Breast epithelium (tissue), 4 donors: ENCODE measurements around the gene MAOB. TPM values are rescaled to one million over a fixed set of nuclear protein-coding genes. Genes with fewer than 3 reads are reported as not detected.

Source experiments
- DNase-seq, 2 donors: peaks; one replicate each; pipeline ENCODE4 v3.0.0-alpha.2; 2019; ENCODE audit warnings: low spot score in 2 of 2
- H3K27ac ChIP-seq, 2 donors: fragments of 200-600 bp; sonication (generic) in 1 of 2; one replicate each; pipeline ENCODE4 v1.5.1; 2016 to 2019; ENCODE audit warnings: mild to moderate bottlenecking in 1 of 2
- H3K27me3 ChIP-seq, 2 donors: fragments of 200-600 bp; sonication (generic) in 1 of 2; one replicate each; pipeline versions ENCODE4 v1.5.1 to v1.6.0; 2017 to 2019; ENCODE audit warnings: control low read depth in 1 of 2, mild to moderate bottlenecking in 1 of 2
- H3K36me3 ChIP-seq: fragments of 200-600 bp; one replicate; pipeline ENCODE4 v1.5.1; 2019
- H3K4me1 ChIP-seq, 2 donors: fragments of 200-600 bp; sonication (generic); one replicate each; pipeline ENCODE4 v1.5.1; 2016 to 2019; ENCODE audit warnings: control low read depth in 1 of 2
- H3K4me3 ChIP-seq, 3 donors: fragments of 200-600 bp; sonication (generic); 1 replicate in 2 of 3; 2 replicates in 1 of 3; pipeline ENCODE4 v1.5.1; 2016 to 2019; ENCODE audit warnings: mild to moderate bottlenecking in 3 of 3, moderate library complexity in 2 of 3
- H3K9me3 ChIP-seq, 2 donors: fragments of 200-600 bp; sonication (generic) in 1 of 2; one replicate each; pipeline ENCODE4 v1.5.1; 2016 to 2019; ENCODE audit warnings: control low read depth in 1 of 2
- POLR2A ChIP-seq: fragments of 450-650 bp; IDR thresholded peaks from one replicate; pipeline ENCODE4 v1.6.1; 2016; ENCODE audit warnings: antibody characterized with exemption, mild to moderate bottlenecking, moderate library complexity
- POLR2AphosphoS5 ChIP-seq, 3 donors: sonication (generic); formaldehyde crosslinking; IDR thresholded peaks; one replicate each; pipeline ENCODE4 v1.6.1; 2017; ENCODE audit warnings: antibody characterized with exemption in 3 of 3
- intact Hi-C: fragments of 100-400 bp; cut with DNase I; formaldehyde crosslinking; loops from one replicate; pipeline ENCODE4 v1.15.1; 2023; ENCODE audit warnings: low total_unique reads
- total RNA-seq, 3 donors: library from RNA; depleted of rRNA; stranded (reverse); fragments of >200 nt; gene quantifications; one replicate each; pipeline ENCODE4 v1.1.0, GENCODE V29; 2016
- TF ChIP-seq, protein P1 (sequence below), 3 donors: fragments of 450-650 bp; IDR thresholded peaks; one replicate each; pipeline ENCODE4 v1.5.1; 2016 to 2017; ENCODE audit warnings: antibody characterized with exemption in 3 of 3, mild to moderate bottlenecking in 3 of 3, moderate library complexity in 3 of 3

MAOB gene
- total RNA-seq, 3 donors from 2014 or later = 42.0 to 46.0 (median 43.7) TPM

DNA sequence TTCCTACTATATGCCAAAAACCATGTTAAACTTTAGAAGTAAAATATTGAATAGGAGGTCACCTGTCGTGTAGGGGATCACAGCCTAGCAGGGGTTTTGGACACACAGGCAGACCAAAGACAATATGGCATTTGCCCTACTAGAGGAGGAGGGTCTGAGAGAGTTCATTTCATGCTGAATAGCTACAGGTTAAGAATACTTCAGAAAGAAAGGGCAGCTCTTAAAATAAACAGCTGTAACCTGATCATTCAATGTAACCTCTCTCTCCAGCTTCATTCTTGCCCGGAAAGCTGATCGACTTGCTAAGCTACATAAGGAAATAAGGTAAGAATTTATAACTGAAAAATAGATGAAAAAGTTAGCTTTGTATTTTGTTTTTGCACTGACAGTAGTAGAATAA, 146.3 kb downstream of the MAOB start:
- Histone ChIP-seq H3K36me3 (no peaks in the 10 kb centered on the region), H3K4me3 (no peak overlapping the region), H3K27ac (no peak overlapping the region), H3K27me3 (peaks cover 0 to 35% of the 10 kb centered on the region in 2 donors), H3K4me1 (no peaks in the 10 kb centered on the region), H3K9me3 (no peaks in the 10 kb centered on the region)
- DNase-seq = no peak
- intact Hi-C loops = no loop called here
- TF ChIP-seq POLR2AphosphoS5 (IDR thresholded peaks at IDR 0.05) = no peak

DNA sequence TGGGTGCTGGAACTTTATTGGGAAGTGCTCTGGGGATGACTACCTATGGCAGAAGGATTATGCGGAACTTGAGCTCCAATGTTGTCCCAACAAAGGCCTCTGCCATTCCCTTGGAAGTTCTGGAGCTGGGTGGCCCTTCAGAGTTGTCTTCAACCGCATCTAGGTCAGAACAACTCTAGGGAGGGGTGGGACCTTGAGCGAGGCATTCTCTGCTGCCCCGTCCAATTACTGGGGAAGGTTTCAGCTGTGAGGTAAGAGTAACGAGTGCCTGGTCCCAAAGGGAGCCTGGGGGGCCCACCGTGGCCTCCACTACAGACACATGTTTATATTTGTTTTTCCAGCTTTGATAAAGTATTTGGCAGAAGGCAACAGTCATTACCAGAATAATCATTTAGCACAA, 146.7 kb downstream of the MAOB start:
- H3K4me1 ChIP-seq = no peaks in the 10 kb centered on the region
- intact Hi-C loops = no loop called here

DNA sequence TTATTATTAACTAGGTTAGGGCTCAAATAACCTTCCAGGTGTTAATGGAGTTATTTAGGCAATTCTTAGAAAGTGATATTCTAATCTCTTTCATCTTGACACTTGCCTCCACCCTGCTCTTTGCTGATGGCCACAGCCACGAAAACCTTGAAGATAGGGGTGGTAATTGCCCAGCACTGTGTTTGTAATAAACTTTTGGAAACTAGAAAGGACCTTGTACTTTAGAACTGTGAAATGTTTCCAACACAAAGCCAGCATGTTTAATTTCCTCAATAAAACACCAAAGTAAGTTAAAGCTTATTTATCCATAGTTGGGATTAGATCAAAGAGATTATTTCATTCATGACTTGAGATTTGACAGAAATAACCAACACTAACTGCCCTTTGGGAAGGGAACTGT, 147.8 kb downstream of the MAOB start:
- no peak for DNase-seq
- no peak for TF ChIP-seq POLR2A
- TF ChIP-seq POLR2AphosphoS5 (IDR thresholded peaks at IDR 0.05) = no peak
- TF ChIP-seq, protein P1, sequence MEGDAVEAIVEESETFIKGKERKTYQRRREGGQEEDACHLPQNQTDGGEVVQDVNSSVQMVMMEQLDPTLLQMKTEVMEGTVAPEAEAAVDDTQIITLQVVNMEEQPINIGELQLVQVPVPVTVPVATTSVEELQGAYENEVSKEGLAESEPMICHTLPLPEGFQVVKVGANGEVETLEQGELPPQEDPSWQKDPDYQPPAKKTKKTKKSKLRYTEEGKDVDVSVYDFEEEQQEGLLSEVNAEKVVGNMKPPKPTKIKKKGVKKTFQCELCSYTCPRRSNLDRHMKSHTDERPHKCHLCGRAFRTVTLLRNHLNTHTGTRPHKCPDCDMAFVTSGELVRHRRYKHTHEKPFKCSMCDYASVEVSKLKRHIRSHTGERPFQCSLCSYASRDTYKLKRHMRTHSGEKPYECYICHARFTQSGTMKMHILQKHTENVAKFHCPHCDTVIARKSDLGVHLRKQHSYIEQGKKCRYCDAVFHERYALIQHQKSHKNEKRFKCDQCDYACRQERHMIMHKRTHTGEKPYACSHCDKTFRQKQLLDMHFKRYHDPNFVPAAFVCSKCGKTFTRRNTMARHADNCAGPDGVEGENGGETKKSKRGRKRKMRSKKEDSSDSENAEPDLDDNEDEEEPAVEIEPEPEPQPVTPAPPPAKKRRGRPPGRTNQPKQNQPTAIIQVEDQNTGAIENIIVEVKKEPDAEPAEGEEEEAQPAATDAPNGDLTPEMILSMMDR (IDR thresholded peaks at IDR 0.05) = no peak
- H3K27ac ChIP-seq = no peak overlapping the region
- H3K9me3 ChIP-seq = no peaks in the 10 kb centered on the region
- no peaks in the 10 kb centered on the region for H3K4me1 ChIP-seq
- intact Hi-C loops = no loop called here
- H3K36me3 ChIP-seq = no peaks in the 10 kb centered on the region
- no peak overlapping the region for H3K4me3 ChIP-seq
- H3K27me3 ChIP-seq = peaks cover 0 to 37% of the 10 kb centered on the region in 2 donors

More for the DNA sequence above, 146.7 kb downstream of the MAOB start:
- Histone ChIP-seq H3K36me3 (no peaks in the 10 kb centered on the region), H3K4me3 (no peak overlapping the region), H3K27me3 (peaks cover 0 to 35% of the 10 kb centered on the region in 2 donors), H3K9me3 (no peaks in the 10 kb centered on the region), H3K27ac (no peak overlapping the region)
- DNase-seq = no peak
- TF ChIP-seq POLR2A = no peak
- TF ChIP-seq, protein P1 (IDR thresholded peaks at IDR 0.05) = no peak
- TF ChIP-seq POLR2AphosphoS5 (IDR thresholded peaks at IDR 0.05) = no peak

DNA sequence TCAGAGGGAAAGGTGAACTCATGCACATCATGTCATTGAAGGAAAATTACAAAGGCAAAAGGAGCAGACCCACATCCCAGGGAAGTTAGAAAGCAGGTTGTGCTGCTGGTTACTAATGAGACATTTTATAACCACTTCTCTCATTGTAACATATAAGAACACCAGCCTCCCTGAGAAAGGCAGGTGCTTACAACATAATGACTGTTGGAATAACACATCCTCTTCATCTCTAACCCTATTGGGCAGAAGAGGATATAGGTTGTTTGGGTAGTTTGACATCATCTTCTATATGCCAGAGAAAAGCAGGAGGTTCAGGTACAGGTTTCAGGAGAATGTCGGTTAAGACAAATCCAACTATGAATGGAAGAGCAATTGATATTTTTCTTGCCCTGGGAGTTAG, 148.6 kb downstream of the MAOB start:
- H3K9me3 ChIP-seq = no peaks in the 10 kb centered on the region
- no peaks in the 10 kb centered on the region for H3K4me1 ChIP-seq
- H3K27ac ChIP-seq = no peak overlapping the region
- intact Hi-C loops = no loop called here
- no peaks in the 10 kb centered on the region for H3K36me3 ChIP-seq
- no peak for DNase-seq
- no peak overlapping the region for H3K4me3 ChIP-seq
- TF ChIP-seq POLR2A (no peak), POLR2AphosphoS5 (IDR thresholded peaks at IDR 0.05) (no peak)
- TF ChIP-seq, protein P1 (IDR thresholded peaks at IDR 0.05) = no peak
- peaks cover 0 to 43% of the 10 kb centered on the region in 2 donors for H3K27me3 ChIP-seq

DNA sequence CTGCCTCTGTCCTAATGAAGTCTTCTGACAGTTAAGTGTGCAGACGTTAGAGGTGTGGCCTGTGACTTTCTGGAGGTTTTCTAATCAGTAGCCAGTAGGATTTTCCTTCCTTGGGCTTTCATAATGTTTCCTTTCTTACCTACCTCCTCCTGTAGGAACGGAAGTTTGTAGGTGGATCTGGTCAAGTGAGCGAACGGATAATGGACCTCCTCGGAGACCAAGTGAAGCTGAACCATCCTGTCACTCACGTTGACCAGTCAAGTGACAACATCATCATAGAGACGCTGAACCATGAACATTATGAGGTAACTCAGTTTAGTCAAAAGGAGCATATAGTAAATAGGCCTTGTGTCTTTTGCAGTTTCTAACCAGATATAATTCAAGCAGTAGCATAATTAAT, 151.2 kb downstream of the MAOB start:
- H3K36me3 ChIP-seq = no peaks in the 10 kb centered on the region
- DNase-seq = no peak
- H3K27me3 ChIP-seq = peaks cover 0 to 54% of the 10 kb centered on the region in 2 donors
- intact Hi-C loops = no loop called here
- no peaks in the 10 kb centered on the region for H3K4me1 ChIP-seq
- TF ChIP-seq, protein P1 (IDR thresholded peaks at IDR 0.05) = no peak
- no peak for TF ChIP-seq POLR2A
- TF ChIP-seq POLR2AphosphoS5 (IDR thresholded peaks at IDR 0.05) = no peak
- no peak overlapping the region for H3K27ac ChIP-seq
- no peaks in the 10 kb centered on the region for H3K9me3 ChIP-seq
- H3K4me3 ChIP-seq = no peak overlapping the region

DNA sequence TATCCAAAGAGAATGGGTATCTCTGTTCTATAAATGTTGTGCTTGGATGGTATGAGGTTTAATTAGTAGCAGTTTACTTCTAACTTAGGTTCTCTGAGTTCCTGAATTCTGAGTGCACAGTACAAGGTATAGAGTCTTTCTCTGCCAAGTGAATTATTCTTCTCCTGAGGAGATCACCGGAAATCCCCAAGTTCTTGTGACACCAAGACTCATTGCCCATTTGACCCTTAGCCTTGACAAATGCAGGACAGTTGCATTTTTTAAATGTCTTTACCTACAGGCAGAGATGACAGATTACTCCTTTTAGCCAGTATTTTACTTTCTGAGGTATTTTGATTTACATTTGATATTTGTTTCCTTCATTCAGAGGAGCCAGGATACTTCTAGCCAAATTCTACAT, 153.3 kb downstream of the MAOB start:
- H3K9me3 ChIP-seq = no peaks in the 10 kb centered on the region
- no peaks in the 10 kb centered on the region for H3K36me3 ChIP-seq
- H3K4me3 ChIP-seq = no peak overlapping the region
- peaks cover 0 to 47% of the 10 kb centered on the region in 2 donors for H3K27me3 ChIP-seq
- TF ChIP-seq, protein P1 (IDR thresholded peaks at IDR 0.05) = no peak
- TF ChIP-seq POLR2A (no peak), POLR2AphosphoS5 (IDR thresholded peaks at IDR 0.05) (no peak)
- H3K4me1 ChIP-seq = no peaks in the 10 kb centered on the region
- H3K27ac ChIP-seq = no peak overlapping the region
- no peak for DNase-seq
- intact Hi-C loops = no loop called here
